HEK293T (cell line): Measurements from ENCODE around the gene HUS1B.
"Not testable (repeated sequence)": the region's sequence is repeated elsewhere in the genome, so short reads cannot be mapped to it uniquely, and the experiment has no call there.

Experiments
- CTCF ChIA-PET: fragments of 350-600 bp; formaldehyde crosslinking; extraction: SDS; loops from one replicate; lab custom pipeline; 2021; ENCODE audit warnings: antibody characterized with exemption, inconsistent platforms; lab: Yijun Ruan, JAX
- POLR2A ChIA-PET: fragments of 350-600 bp; formaldehyde crosslinking; extraction: SDS; loops from one replicate; lab custom pipeline; 2020; ENCODE audit warnings: antibody characterized with exemption, inconsistent platforms; lab: Yijun Ruan, JAX
- DNase-seq: peaks from one replicate; pipeline ENCODE4 v3.0.0; 2012; ENCODE audit warnings: mixed read lengths; ENCODE audit errors: extremely low spot score
- ARNT ChIP-seq: fragments of 450-650 bp; IDR thresholded peaks from 2 replicates; pipeline ENCODE4 v1.6.1; 2017; ENCODE audit warnings: mild to moderate bottlenecking
- BHLHE40 ChIP-seq: fragments of 450-650 bp; IDR thresholded peaks from 2 replicates; pipeline ENCODE4 v1.6.1; 2016; ENCODE audit warnings: mild to moderate bottlenecking, moderate library complexity, borderline replicate concordance
- CTBP1 ChIP-seq: fragments of 450-650 bp; IDR thresholded peaks from 2 replicates; pipeline ENCODE4 v1.6.1; 2016; ENCODE audit warnings: borderline replicate concordance
- ELF4 ChIP-seq: fragments of 450-650 bp; IDR thresholded peaks from 2 replicates; pipeline ENCODE4 v1.6.1; 2017; ENCODE audit warnings: antibody characterized with exemption
- FOXA1 ChIP-seq: fragments of 450-650 bp; IDR thresholded peaks from 2 replicates; pipeline ENCODE4 v1.6.1; 2016; ENCODE audit warnings: mild to moderate bottlenecking
- FOXK2 ChIP-seq: fragments of 450-650 bp; IDR thresholded peaks from 2 replicates; pipeline ENCODE4 v1.6.1; 2016; ENCODE audit warnings: mild to moderate bottlenecking
- FOXM1 ChIP-seq: fragments of 450-650 bp; IDR thresholded peaks from 2 replicates; pipeline ENCODE4 v1.6.1; 2017; ENCODE audit warnings: mild to moderate bottlenecking, borderline replicate concordance
- HDGF ChIP-seq: fragments of 450-650 bp; IDR thresholded peaks from 2 replicates; pipeline ENCODE4 v1.6.1; 2017; ENCODE audit warnings: antibody characterized with exemption, borderline replicate concordance
- L3MBTL2 ChIP-seq: fragments of 450-650 bp; conservative IDR thresholded peaks from 2 replicates; pipeline ENCODE4 v1.6.1; 2016; ENCODE audit warnings: mild to moderate bottlenecking
- LEF1 ChIP-seq: fragments of 450-650 bp; IDR thresholded peaks from 2 replicates; pipeline ENCODE4 v1.6.1; 2017; ENCODE audit warnings: mild to moderate bottlenecking, borderline replicate concordance
- NFRKB ChIP-seq: fragments of 450-650 bp; IDR thresholded peaks from 2 replicates; pipeline ENCODE4 v1.6.1; 2016; ENCODE audit warnings: mild to moderate bottlenecking, moderate library complexity
- SP1 ChIP-seq: fragments of 450-650 bp; IDR thresholded peaks from 2 replicates; pipeline ENCODE4 v1.6.1; 2017
- SUZ12 ChIP-seq: fragments of 450-650 bp; IDR thresholded peaks from 2 replicates; pipeline ENCODE4 v1.6.1; 2016; ENCODE audit warnings: mild to moderate bottlenecking
- TARDBP ChIP-seq: fragments of 450-650 bp; IDR thresholded peaks from 2 replicates; pipeline ENCODE4 v1.6.1; 2016
- ZNF384 ChIP-seq: fragments of 450-650 bp; IDR thresholded peaks from 2 replicates; pipeline ENCODE4 v1.6.1; 2016
- TF ChIP-seq, protein P1 (sequence below): fragments of 450-650 bp; IDR thresholded peaks from 2 replicates; pipeline ENCODE4 v1.6.1; 2016

HUS1B gene

DNA sequence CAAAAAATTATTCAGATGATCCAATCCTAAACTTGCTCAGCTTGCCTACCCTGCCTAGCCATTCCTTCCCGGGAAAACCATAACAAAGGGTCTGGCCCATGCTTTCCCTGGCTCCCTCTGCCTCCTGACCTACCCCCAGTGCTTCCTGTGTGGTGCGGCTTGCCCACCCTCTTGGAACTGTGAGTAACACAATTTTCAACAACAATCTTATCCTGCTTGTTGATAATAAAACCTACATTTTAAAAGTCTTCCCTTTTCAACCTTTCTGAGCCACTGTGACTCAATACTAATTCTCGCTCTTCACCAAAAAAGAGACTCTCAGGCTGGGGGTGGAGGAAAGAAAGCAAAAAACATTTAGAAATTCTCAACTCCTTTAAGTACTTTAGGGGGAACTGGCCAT is 18.1 kb upstream of the HUS1B start:
- TF ChIP-seq ELF4 (no peak), ZNF384 (no peak), FOXA1 (no peak)
- no peak for DNase-seq
- POLR2A ChIA-PET, result no interaction called here
- CTCF ChIA-PET, result no interaction called here

DNA sequence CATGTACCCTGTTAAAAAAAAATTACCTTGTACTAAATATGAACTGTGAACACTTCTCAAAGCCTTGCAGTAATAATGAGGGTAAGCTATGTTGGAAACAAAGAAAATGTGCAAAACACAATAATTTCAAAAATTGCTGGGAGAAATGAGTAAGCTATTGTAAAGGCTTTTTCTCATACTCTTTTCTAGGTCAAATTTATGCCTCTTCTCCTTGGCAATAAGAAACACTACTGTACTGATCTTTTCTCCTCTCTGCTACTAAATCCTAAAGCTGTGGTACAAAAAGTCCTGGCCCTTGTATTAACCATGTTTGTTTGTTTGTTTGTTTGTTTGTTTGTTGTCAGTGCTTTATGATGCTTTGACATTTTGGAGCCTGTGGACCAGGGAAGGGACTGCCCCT is 17.5 kb upstream of the HUS1B start:
- POLR2A ChIA-PET, result no interaction called here
- no peak for DNase-seq
- TF ChIP-seq ARNT (no peak), ELF4 (no peak), LEF1 (no peak), SP1 (no peak), HDGF (no peak), CTBP1 (no peak), NFRKB (no peak), TARDBP (no peak), FOXK2 (no peak), ZNF384 (no peak), L3MBTL2 (no peak), SUZ12 (no peak), FOXA1 (no peak), BHLHE40 (no peak), FOXM1 (no peak)
- TF ChIP-seq, protein P1, sequence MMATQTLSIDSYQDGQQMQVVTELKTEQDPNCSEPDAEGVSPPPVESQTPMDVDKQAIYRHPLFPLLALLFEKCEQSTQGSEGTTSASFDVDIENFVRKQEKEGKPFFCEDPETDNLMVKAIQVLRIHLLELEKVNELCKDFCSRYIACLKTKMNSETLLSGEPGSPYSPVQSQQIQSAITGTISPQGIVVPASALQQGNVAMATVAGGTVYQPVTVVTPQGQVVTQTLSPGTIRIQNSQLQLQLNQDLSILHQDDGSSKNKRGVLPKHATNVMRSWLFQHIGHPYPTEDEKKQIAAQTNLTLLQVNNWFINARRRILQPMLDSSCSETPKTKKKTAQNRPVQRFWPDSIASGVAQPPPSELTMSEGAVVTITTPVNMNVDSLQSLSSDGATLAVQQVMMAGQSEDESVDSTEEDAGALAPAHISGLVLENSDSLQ, result no peak
- CTCF ChIA-PET, result no interaction called here

DNA sequence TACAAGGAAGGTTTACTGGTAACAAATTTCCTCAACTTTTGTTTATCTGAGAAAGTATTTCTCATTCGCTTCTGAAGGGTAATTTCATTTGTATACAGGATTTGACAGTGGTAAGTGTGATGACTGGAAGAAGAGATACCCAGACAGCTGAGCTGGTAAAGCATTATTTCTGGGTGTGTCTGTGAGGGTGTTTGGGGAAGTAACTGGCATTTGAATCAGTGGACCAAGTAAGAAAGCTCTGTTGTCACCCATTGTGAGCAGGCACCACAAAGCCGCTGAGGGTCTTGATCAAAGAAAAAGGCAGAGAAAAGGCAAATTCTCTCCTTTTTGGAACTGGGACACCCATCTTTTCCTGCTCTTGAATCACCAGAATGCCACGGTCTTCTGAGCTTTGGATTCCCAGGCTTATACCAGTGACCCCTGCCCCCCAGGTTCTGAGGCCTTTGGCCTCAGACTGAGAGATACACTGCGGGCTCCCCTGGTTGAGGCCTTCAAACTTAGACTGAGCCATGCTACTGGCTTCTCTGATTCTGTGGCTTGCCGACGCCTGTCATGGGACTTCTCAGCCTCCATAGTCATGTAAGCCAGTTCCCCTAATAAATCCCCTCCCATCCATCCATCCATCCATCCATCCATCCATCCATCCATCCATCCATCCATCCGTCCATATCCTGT is 10.5 kb upstream of the HUS1B start:
- no peak for DNase-seq
- ChIA-PET CTCF (no interaction called here), POLR2A (no interaction called here)
- TF ChIP-seq LEF1, result no peak
- TF ChIP-seq SP1, result no peak
- no peak for TF ChIP-seq ZNF384

DNA sequence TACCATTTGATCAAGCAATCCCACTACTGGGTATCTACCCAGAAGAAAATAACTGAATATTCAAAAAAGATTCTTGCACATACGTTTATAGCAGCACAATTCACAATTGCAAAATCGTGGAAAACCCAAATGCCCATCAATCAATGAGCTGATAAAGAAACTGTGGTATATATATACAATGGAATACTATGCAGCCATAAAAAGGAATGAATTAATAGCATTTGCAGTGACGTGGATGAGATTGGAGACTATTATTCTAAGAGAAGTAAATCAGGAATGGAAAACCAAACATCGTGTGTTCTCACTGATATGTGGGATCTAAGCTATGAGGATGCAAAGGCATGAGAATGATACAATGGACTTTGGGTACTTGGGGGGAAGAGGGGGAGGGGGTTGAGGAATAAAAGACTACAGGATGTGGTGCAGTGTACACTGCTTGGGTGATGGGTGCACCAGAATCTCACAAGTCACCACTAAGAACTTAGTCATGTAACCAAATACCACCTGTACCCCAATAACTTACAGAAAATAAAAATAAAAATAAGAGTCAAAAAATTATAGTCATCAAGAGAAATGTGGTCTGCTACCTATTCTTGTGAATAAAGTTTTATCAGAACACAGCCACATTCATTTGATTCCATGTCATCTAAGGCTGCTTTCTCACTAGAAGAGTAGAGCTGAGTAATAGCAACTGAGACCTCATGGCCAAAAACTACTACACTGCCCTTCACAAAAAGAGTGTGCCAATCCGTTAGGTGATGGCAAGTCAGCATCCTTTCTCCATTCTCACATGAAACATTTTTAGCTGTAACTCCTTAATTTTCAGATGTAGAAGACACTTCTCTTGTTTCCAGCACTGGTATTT is 8.7 kb upstream of the HUS1B start:
- POLR2A ChIA-PET, result no interaction called here
- no peak for DNase-seq
- TF ChIP-seq, protein P1, result no peak
- TF ChIP-seq CTBP1 (no peak), L3MBTL2 (no peak), FOXA1 (no peak)
- CTCF ChIA-PET, result no interaction called here

DNA sequence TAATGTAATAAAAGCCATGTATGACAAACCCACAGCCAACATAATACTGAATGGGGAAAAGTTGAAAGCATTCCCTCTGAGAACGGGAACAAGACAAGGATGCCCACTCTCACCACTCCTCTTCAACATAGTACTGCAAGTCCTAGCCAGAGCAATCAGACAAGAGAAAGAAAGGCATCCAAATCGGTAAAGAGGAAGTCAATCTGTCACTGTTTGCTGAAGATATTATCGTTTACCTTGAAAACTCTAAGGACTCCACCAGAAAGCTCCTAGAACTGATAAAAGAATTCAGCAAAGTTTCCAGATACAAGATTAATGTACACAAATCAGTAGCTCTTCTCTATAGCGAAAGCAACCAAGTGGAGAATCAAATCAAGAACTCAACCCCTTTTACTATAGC is 6.9 kb upstream of the HUS1B start:
- DNase-seq, POLR2A ChIA-PET, CTCF ChIA-PET: not testable (repeated sequence)

DNA sequence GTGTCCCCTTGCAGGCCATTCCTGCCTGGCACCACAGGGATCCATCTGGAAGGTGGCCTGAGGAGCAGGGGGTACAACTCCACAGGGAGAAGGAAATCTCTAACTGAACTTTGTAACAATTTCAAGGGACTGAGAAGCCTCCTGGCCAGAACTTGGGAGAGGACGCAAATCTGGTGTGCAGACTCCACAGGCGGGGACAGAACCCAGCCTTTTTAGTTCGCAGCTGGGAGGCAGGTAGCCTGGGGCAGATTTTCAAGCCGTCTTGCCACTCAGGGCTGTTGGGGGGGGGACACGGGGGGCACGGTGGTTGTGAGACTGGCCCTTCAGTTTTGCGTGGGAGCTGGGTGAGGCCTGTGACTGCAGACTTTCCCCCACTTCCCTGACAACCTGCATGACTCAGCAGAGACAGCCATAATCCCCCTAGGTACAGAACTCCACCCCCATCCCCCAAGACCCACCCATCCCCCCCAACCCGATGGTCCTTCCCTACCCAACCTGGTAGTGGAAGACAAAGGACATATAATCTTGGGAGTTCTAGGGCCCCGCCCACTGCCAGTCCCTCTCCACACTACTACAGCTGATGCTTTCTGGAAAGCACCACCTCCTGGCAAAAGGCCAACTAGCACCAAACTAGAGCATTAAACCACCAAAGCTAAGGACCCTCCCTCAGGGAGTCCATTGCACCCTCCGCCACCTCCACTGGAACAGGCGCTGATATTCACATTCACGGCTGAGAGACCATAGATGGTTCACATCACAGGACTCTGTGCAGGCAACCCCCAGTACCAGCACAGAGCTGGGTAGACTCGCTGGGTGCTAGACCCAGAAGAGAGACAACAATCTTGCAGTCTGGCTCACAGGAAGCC is 3.0 kb upstream of the HUS1B start:
- CTCF ChIA-PET, result interaction anchor here (1.0 kb wide), 1 partner anchor 32 kb away, joined by 3 read pairs; no protein-coding TSS in a partner anchor
- POLR2A ChIA-PET, result interaction anchor here (0.9 kb wide), 1 partner anchor 32 kb away, joined by 3 read pairs; no protein-coding TSS in a partner anchor
- DNase-seq, result no peak
- TF ChIP-seq NFRKB (no peak), L3MBTL2 (no peak), TARDBP (no peak), ZNF384 (no peak), ARNT (no peak), SUZ12 (no peak), FOXK2 (no peak), LEF1 (no peak), FOXM1 (no peak), FOXA1 (no peak), CTBP1 (no peak), ELF4 (no peak)

DNA sequence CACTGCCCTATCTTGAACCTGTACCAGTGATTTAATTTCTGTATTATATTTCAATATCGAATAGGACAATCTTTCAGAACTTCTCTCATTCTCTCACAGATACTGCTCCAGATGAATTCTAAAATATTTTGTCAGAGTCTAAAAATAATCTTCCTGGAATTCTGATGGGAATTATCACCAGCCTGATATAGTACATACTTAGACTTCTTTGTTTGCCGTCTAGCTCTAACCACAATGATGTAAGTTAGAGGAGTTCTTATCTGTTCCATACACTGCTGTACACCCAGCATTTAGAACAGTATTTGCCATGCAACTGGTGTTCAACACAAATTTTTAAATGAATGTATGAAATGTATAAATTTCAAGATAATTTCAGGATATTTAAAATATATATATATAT is 1.3 kb upstream of the HUS1B start:
- TF ChIP-seq TARDBP, result no peak
- TF ChIP-seq CTBP1, result no peak
- no peak for TF ChIP-seq ZNF384
- TF ChIP-seq FOXA1, result no peak
- no peak for TF ChIP-seq LEF1
- TF ChIP-seq BHLHE40, result no peak
- TF ChIP-seq L3MBTL2, result no peak
- TF ChIP-seq HDGF, result no peak
- TF ChIP-seq SUZ12, result no peak
- no peak for TF ChIP-seq FOXM1
- POLR2A ChIA-PET, result no interaction called here
- CTCF ChIA-PET, result no interaction called here
- DNase-seq, result no peak
